G401 (cell line): Measurements from ENCODE around the gene CGN. TPM values are rescaled to one million over a fixed set of nuclear protein-coding genes. Genes with fewer than 3 reads are reported as not detected.

Experiments used
- DNase-seq: peaks from one replicate; pipeline ENCODE4 v3.0.0-alpha.2; 2015; ENCODE audit warnings: low spot score
- in situ Hi-C: cut with HindIII; loops from 2 replicates; pipeline ENCODE4 v1.10.0; 2016; ENCODE audit warnings: low sequenced_read_pairs, mixed read lengths
- total RNA-seq: library from RNA; depleted of rRNA; stranded (reverse); fragments of >200 nt; shearing (Covaris generic); gene quantifications from 2 replicates; pipeline ENCODE4 v1.2.3, GENCODE V29; 2014

Gene CGN
- total RNA-seq, 1 experiment from 2014 or later: 18.6 TPM

GRCh38 chr1:151541752-151542151, 30.6 kb downstream of the CGN start:
- in situ Hi-C loops: no loop called here
- DNase-seq: no peak

- in situ Hi-C loops: no loop called here
- no peak for DNase-seq
These were observed 31.5 kb downstream of the CGN start for GRCh38 chr1:151542710-151543129.

GRCh38 chr1:151545542-151545941, 34.4 kb downstream of the CGN start:
- DNase-seq: no peak
- in situ Hi-C loops: no loop called here

GRCh38 chr1:151546011-151546925, 35.1 kb downstream of the CGN start:
- DNase-seq: no peak
- in situ Hi-C loops: no loop called here

GRCh38 chr1:151547119-151547899, 36.1 kb downstream of the CGN start:
- in situ Hi-C loops: no loop called here

GRCh38 chr1:151547900-151548230, 36.7 kb downstream of the CGN start:
- in situ Hi-C loops: no loop called here
- DNase-seq: no peak

More at GRCh38 chr1:151547119-151547899, 36.1 kb downstream of the CGN start:
- no peak for DNase-seq

- no peak for DNase-seq
- in situ Hi-C loops: no loop called here
These were observed 38.0 kb downstream of the CGN start for GRCh38 chr1:151549199-151549598.

GRCh38 chr1:151553659-151554058, 42.5 kb downstream of the CGN start:
- no peak for DNase-seq
- in situ Hi-C loops: no loop called here

- DNase-seq: no peak
- in situ Hi-C loops: no loop called here
These were observed 44.9 kb downstream of the CGN start for GRCh38 chr1:151556052-151556451.

GRCh38 chr1:151562661-151563060, 51.5 kb downstream of the CGN start:
- no peak for DNase-seq
- in situ Hi-C loops: no loop called here

GRCh38 chr1:151563376-151563775, 52.2 kb downstream of the CGN start:
- in situ Hi-C loops: no loop called here
- no peak for DNase-seq

GRCh38 chr1:151565502-151566189, 54.5 kb downstream of the CGN start:
- DNase-seq: no peak
- in situ Hi-C loops: no loop called here

GRCh38 chr1:151568626-151569088, 57.5 kb downstream of the CGN start:
- peak; percentile 38 for DNase-seq
- in situ Hi-C loops: no loop called here

GRCh38 chr1:151570819-151571218, 59.6 kb downstream of the CGN start:
- peak; percentile 75 for DNase-seq
- in situ Hi-C loops: no loop called here

GRCh38 chr1:151574575-151575529, 63.7 kb downstream of the CGN start:
- no peak for DNase-seq
- in situ Hi-C loops: no loop called here

- in situ Hi-C loops: no loop called here
- no peak for DNase-seq
These were observed 66.0 kb downstream of the CGN start for GRCh38 chr1:151577173-151577572.

GRCh38 chr1:151578941-151579340, 67.8 kb downstream of the CGN start:
- in situ Hi-C loops: no loop called here
- no peak for DNase-seq

GRCh38 chr1:151579436-151580225, 68.4 kb downstream of the CGN start:
- DNase-seq: no peak
- in situ Hi-C loops: no loop called here
